Ovary (tissue), 3 donors: ENCODE results near the gene P2RY8.

ENCODE experiments used
- CTCF ChIP-seq, 3 donors: fragments of 450-650 bp in 2 of 3; fragments of 200-600 bp in 1 of 3; IDR thresholded peaks; one replicate each; pipeline versions ENCODE4 v1.5.1 to v1.8.0; 2016 to 2022; ENCODE audit warnings: antibody characterized with exemption in 3 of 3, mild to moderate bottlenecking in 1 of 3
- EP300 ChIP-seq: sonication (generic); formaldehyde crosslinking; IDR thresholded peaks from one replicate; pipeline ENCODE4 v1.6.1; 2017; ENCODE audit warnings: antibody characterized with exemption
- POLR2A ChIP-seq: fragments of 450-650 bp; IDR thresholded peaks from one replicate; pipeline ENCODE4 v1.6.1; 2017; ENCODE audit warnings: antibody characterized with exemption, mild to moderate bottlenecking, moderate library complexity
- donor health status: DM: no; HTN: no; CAD: no.

- TF ChIP-seq CTCF (IDR thresholded peaks at IDR 0.05) (no peak), POLR2A (no peak), EP300 (no peak)
Observed at GRCh38 chrX:1419545-1420355, 117.2 kb downstream of the P2RY8 start.
